A549 (cell line): ENCODE data around the gene ILK.

ENCODE experiments used
- CTCF ChIP-seq: fragments of >200 bp; sonication (Bioruptor Twin); formaldehyde crosslinking; IDR thresholded peaks from 3 replicates; pipeline ENCODE4 v1.5.1; 2016
- RFX5 ChIP-seq: fragments of 450-650 bp; IDR thresholded peaks from 2 replicates; pipeline ENCODE4 v1.7.1; 2014; ENCODE audit warnings: antibody characterized with exemption, mild to moderate bottlenecking, moderate library complexity

- TF ChIP-seq RFX5, result no peak
- no peak for TF ChIP-seq CTCF
Observed at GRCh38 chr11:6599881-6600390, 3.6 kb upstream of the ILK start.
